K562 (cell line): ENCODE measurements around the gene SCAP. TPM values are rescaled to one million over a fixed set of nuclear protein-coding genes. Genes with fewer than 3 reads are reported as not detected.

ENCODE experiments used
- ATAC-seq: fragments of 200-7000 bp; cut with Tn5 transposase; 3 replicates; pipeline ENCODE4 v1.9.1; 2020; ENCODE audit warnings: moderate library complexity
- BruUV-seq: library from RNA; stranded (reverse); fragments of 400-500 nt; replicated peaks from 2 replicates; lab custom pipeline; 2021; lab: Mats Ljungman, UMichigan
- CTCF ChIA-PET: fragments of 300-600 bp; formaldehyde crosslinking; extraction: SDS; loops from one replicate; lab custom pipeline; 2021; ENCODE audit warnings: low intra/inter-chr PET ratio; lab: Yijun Ruan, JAX
- POLR2A ChIA-PET: fragments of 300-600, 350-650 bp; sonication (Branson Sonifier 250); formaldehyde crosslinking; extraction: SDS; loops from one replicate; lab custom pipeline; 2021; ENCODE audit warnings: antibody characterized with exemption, inconsistent platforms; lab: Yijun Ruan, JAX
- DNase-seq, 4 experiments: peaks; one replicate each; pipeline versions ENCODE4 v3.0.0 to v3.0.0-alpha.2; 2011 to 2018; ENCODE audit warnings: low spot score in 3 of 4, mixed read lengths in 3 of 4; ENCODE audit errors: extremely low read depth in 1 of 4
- FAIRE-seq: peaks from 2 replicates; lab custom pipeline; 2011; peaks lifted over from hg19 to GRCh38; lab: Jason Lieb, UNC
- H2AFZ ChIP-seq: 2 replicates; pipeline ENCODE4 v1.6.0; 2011; ENCODE audit warnings: low read depth, low read length, control low read depth, inconsistent platforms
- H3K27ac ChIP-seq: fragments of 200-600 bp; 3 replicates; pipeline ENCODE4 v1.8.0; 2011; ENCODE audit warnings: low read depth, mild to moderate bottlenecking, control low read depth, inconsistent platforms, low read length, moderate library complexity, mixed read lengths; ENCODE audit errors: extremely low read depth
- H3K27me3 ChIP-seq, 2 experiments: fragments of 300-600 bp in 1 of 2; 2 replicates in 1 of 2; 3 replicates in 1 of 2; pipeline versions ENCODE4 v1.6.0 to v1.8.0; 2011; ENCODE audit warnings: inconsistent platforms in 2 of 2, low read length in 2 of 2, mild to moderate bottlenecking in 1 of 2, mixed read lengths in 1 of 2, moderate library complexity in 1 of 2; ENCODE audit not compliant: control insufficient read depth in 2 of 2, insufficient read depth in 2 of 2
- H3K36me3 ChIP-seq: fragments of 300-600 bp; 3 replicates; pipeline ENCODE4 v1.8.0; 2011; ENCODE audit warnings: mild to moderate bottlenecking, low read length, inconsistent platforms; ENCODE audit not compliant: control insufficient read depth, insufficient read depth
- H3K4me1 ChIP-seq, 2 experiments: fragments of 200-600 bp in 1 of 2; replicated peaks in 1 of 2; 2 replicates in 1 of 2; 3 replicates in 1 of 2; pipeline versions ENCODE4 v1.5.1 to v1.8.0; 2011; ENCODE audit warnings: inconsistent platforms in 2 of 2, low read length in 2 of 2, mild to moderate bottlenecking in 1 of 2, mixed read lengths in 1 of 2, moderate library complexity in 1 of 2; ENCODE audit not compliant: control insufficient read depth in 2 of 2, insufficient read depth in 2 of 2
- H3K4me2 ChIP-seq: 2 replicates; pipeline ENCODE4 v1.6.1; 2011; ENCODE audit warnings: low read length, control low read depth, inconsistent platforms, mixed read lengths; ENCODE audit not compliant: insufficient read depth
- H3K4me3 ChIP-seq: fragments of 200-600 bp; sonication (generic), shearing (Covaris generic); 2 replicates; pipeline ENCODE4 v1.5.1; 2016; ENCODE audit warnings: control low read depth, inconsistent platforms
- H3K79me2 ChIP-seq: fragments of 200-600 bp; 3 replicates; pipeline ENCODE4 v1.8.0; 2011; ENCODE audit warnings: low read length, inconsistent platforms; ENCODE audit not compliant: control insufficient read depth, insufficient read depth
- H3K9ac ChIP-seq, 2 experiments: 2 replicates each; pipeline versions ENCODE4 v1.6.0 to v1.6.1; 2011; ENCODE audit warnings: low read depth in 2 of 2, low read length in 2 of 2, control low read depth in 1 of 2, inconsistent platforms in 1 of 2, mild to moderate bottlenecking in 1 of 2, mixed read lengths in 1 of 2; ENCODE audit not compliant: insufficient read depth in 1 of 2
- H3K9me1 ChIP-seq: one replicate; pipeline ENCODE4 v1.6.0; 2011; ENCODE audit warnings: inconsistent platforms, mild to moderate bottlenecking, low read length, moderate library complexity; ENCODE audit not compliant: control insufficient read depth, insufficient read depth
- H3K9me3 ChIP-seq: replicated peaks from 2 replicates; pipeline ENCODE4 v1.5.1; 2011; ENCODE audit warnings: low read depth, low read length, inconsistent platforms; ENCODE audit not compliant: control insufficient read depth, insufficient read depth
- H4K20me1 ChIP-seq: replicated peaks from 2 replicates; pipeline ENCODE4 v1.6.1; 2011; ENCODE audit warnings: low read length, inconsistent platforms, mixed read lengths; ENCODE audit not compliant: control insufficient read depth, insufficient read depth
- BHLHE40 ChIP-seq: IDR thresholded peaks from 2 replicates; pipeline ENCODE4 v1.6.1; 2011; ENCODE audit warnings: low read length, improper control_type of control experiment
- ESRRA ChIP-seq: fragments of 450-650 bp; IDR thresholded peaks from 2 replicates; pipeline ENCODE4 v1.6.1; 2014; ENCODE audit warnings: low read depth, mild to moderate bottlenecking, moderate library complexity, borderline replicate concordance
- EWSR1 ChIP-seq: fragments of 450-650 bp; IDR thresholded peaks from 2 replicates; pipeline ENCODE4 v1.6.1; 2018; ENCODE audit warnings: borderline replicate concordance, mild to moderate bottlenecking, low read depth, moderate library complexity; ENCODE audit not compliant: partially characterized antibody
- EZH2 ChIP-seq: IDR thresholded peaks from 2 replicates; pipeline ENCODE4 v1.6.1; 2012; ENCODE audit warnings: low read depth, mild to moderate bottlenecking, inconsistent platforms, low read length, borderline replicate concordance
- FOXJ3 ChIP-seq: sonication (generic); formaldehyde crosslinking; IDR thresholded peaks from 2 replicates; pipeline ENCODE4 v1.4.0; 2020; ENCODE audit warnings: mild to moderate bottlenecking, missing genetic modification reagents
- FOXM1 ChIP-seq, 2 experiments: fragments of 450-650 bp in 1 of 2; sonication (generic) in 1 of 2; formaldehyde crosslinking in 1 of 2; IDR thresholded peaks; 2 replicates each; pipeline versions ENCODE4 v1.6.1 to v1.9.0; 2017 to 2022; ENCODE audit warnings: low read depth in 2 of 2, mild to moderate bottlenecking in 2 of 2, missing genetic modification reagents in 1 of 2, moderate library complexity in 1 of 2
- HDAC1 ChIP-seq, 2 experiments: fragments of 450-650 bp; IDR thresholded peaks; 2 replicates each; pipeline ENCODE4 v1.6.1; 2016 to 2017; ENCODE audit warnings: inconsistent platforms in 1 of 2, mild to moderate bottlenecking in 1 of 2, moderate library complexity in 1 of 2
- HDAC2 ChIP-seq: fragments of 450-650 bp; IDR thresholded peaks from 2 replicates; pipeline ENCODE4 v1.6.1; 2016; ENCODE audit warnings: mild to moderate bottlenecking
- JUND ChIP-seq, 2 experiments: IDR thresholded peaks; 2 replicates in 1 of 2; 3 replicates in 1 of 2; pipeline ENCODE4 v1.6.1; 2011; ENCODE audit warnings: borderline replicate concordance in 2 of 2, low read depth in 2 of 2, low read length in 2 of 2, improper control_type of control experiment in 1 of 2, missing biosample characterization in 1 of 2, missing genetic modification characterization in 1 of 2, missing genetic modification reagents in 1 of 2
- LCOR ChIP-seq: sonication (generic); formaldehyde crosslinking; IDR thresholded peaks from 2 replicates; pipeline ENCODE4 v1.8.0; 2022; ENCODE audit warnings: mild to moderate bottlenecking, missing genetic modification reagents
- NFIC ChIP-seq: fragments of 450-650 bp; IDR thresholded peaks from 2 replicates; pipeline ENCODE4 v1.6.1; 2017; ENCODE audit warnings: mild to moderate bottlenecking, inconsistent platforms
- PCBP2 ChIP-seq: fragments of 200-400 bp; formaldehyde crosslinking; IDR thresholded peaks from 2 replicates; pipeline ENCODE4 v1.6.1; 2018; ENCODE audit warnings: low read length, low read depth, mild to moderate bottlenecking, moderate library complexity; ENCODE audit not compliant: poor library complexity, severe bottlenecking
- SMAD2 ChIP-seq: fragments of 150-350 bp; IDR thresholded peaks from 2 replicates; pipeline ENCODE4 v1.6.1; 2014; ENCODE audit warnings: low read depth, mild to moderate bottlenecking, low read length
- SMARCA4 ChIP-seq: fragments of 450-650 bp; IDR thresholded peaks from 2 replicates; pipeline ENCODE4 v1.6.1; 2016
- SUPT5H ChIP-seq: fragments of 450-650 bp; IDR thresholded peaks from 2 replicates; pipeline ENCODE4 v1.6.1; 2016
- TAL1 ChIP-seq: fragments of 450-650 bp; IDR thresholded peaks from 2 replicates; pipeline ENCODE4 v1.6.1; 2016; ENCODE audit warnings: mild to moderate bottlenecking
- TRIM24 ChIP-seq, 2 experiments: fragments of 450-650 bp; IDR thresholded peaks; 2 replicates each; pipeline ENCODE4 v1.6.1; 2016
- XRCC3 ChIP-seq: fragments of 450-650 bp; IDR thresholded peaks from 2 replicates; pipeline ENCODE4 v1.6.1; 2017; ENCODE audit warnings: mild to moderate bottlenecking, moderate library complexity
- ZKSCAN8 ChIP-seq: fragments of 200-800 bp; sonication (Bioruptor generic); IDR thresholded peaks from 2 replicates; pipeline ENCODE4 v1.6.1; 2016; ENCODE audit warnings: missing genetic modification characterization, missing compliant biosample characterization
- ZNF184 ChIP-seq: sonication (generic); formaldehyde crosslinking; IDR thresholded peaks from 2 replicates; pipeline ENCODE4 v1.5.0; 2020; ENCODE audit warnings: missing genetic modification reagents
- ZNF263 ChIP-seq: sonication (generic); formaldehyde crosslinking; IDR thresholded peaks from 2 replicates; pipeline ENCODE4 v1.8.0; 2022; ENCODE audit warnings: mild to moderate bottlenecking, missing genetic modification reagents, borderline replicate concordance
- ZNF408 ChIP-seq: fragments of 250-450 bp; sonication (Bioruptor Pico); IDR thresholded peaks from 2 replicates; pipeline ENCODE4 v1.4.0; 2020; ENCODE audit warnings: low read depth, mild to moderate bottlenecking, moderate library complexity
- ZNF77 ChIP-seq: fragments of 250-450 bp; sonication (Bioruptor Pico); IDR thresholded peaks from 2 replicates; pipeline ENCODE4 v1.5.0; 2020
- WGBS: fragments of 100-300 bp; shearing (Covaris generic); methylation state at CpG from one replicate; pipeline ENCODE4 v1.1.6; 2016; ENCODE audit warnings: low coverage, mixed read lengths; ENCODE audit not compliant: insufficient coverage; ENCODE audit errors: missing lambda C conversion rate; 5-methylcytosine and 5-hydroxymethylcytosine counted together
- in situ Hi-C: fragments of 300-500 bp; cut with MboI; formaldehyde crosslinking; loops from 4 replicates; pipeline ENCODE4 v1.15.0; 2018; ENCODE audit warnings: inconsistent platforms, mixed read lengths
- intact Hi-C: fragments of 100-400 bp; cut with micrococcal nuclease; formaldehyde crosslinking; loops from 2 replicates; pipeline ENCODE4 v1.14.2; 2022
- polyA plus RNA-seq, 8 experiments: library from polyadenylated mRNA; depleted of rRNA in 4 of 8; stranded (reverse) in 5 of 8; unstranded in 3 of 8; fragments of >200 nt; fragmentation: Nextera tagmentation in 2 of 8; fragmentation: Illumina TruSeq in 1 of 8; extraction: Ambion mirVana in 2 of 8; extraction: Trizol in 1 of 8; gene quantifications; 2 replicates each; pipeline versions ENCODE4 v1.2.1 to v1.2.3, GENCODE V29; 2011 to 2014; ENCODE audit warnings: inconsistent platforms in 1 of 8, missing spikeins in 1 of 8
- total RNA-seq, 7 experiments: library from RNA; depleted of rRNA in 6 of 7; stranded (reverse); fragments of >200 nt in 6 of 7; fragmentation: Illumina TruSeq in 2 of 7; extraction: Trizol in 2 of 7; gene quantifications; 2 replicates each; pipeline versions ENCODE4 v1.2.1 to v1.2.3, GENCODE V29; 2011 to 2021; ENCODE audit warnings: low replicate concordance in 1 of 7
- TF ChIP-seq, protein P1 (sequence below), 2 experiments: IDR thresholded peaks; 2 replicates each; pipeline ENCODE4 v1.6.1; 2011; ENCODE audit warnings: borderline replicate concordance in 1 of 2, control low read depth in 1 of 2, low read depth in 1 of 2, low read length in 1 of 2, mild to moderate bottlenecking in 1 of 2, mixed read lengths in 1 of 2, moderate library complexity in 1 of 2; ENCODE audit not compliant: insufficient read depth in 1 of 2, insufficient read length in 1 of 2, poor library complexity in 1 of 2, severe bottlenecking in 1 of 2; ENCODE audit errors: extremely low read depth in 1 of 2

SCAP gene
- total and polyA plus RNA-seq, 9 of the 15 experiments (the other 6 are each of a cell fraction or from before 2014, with no cell fraction given): 2.6 to 104 (median 37.8) TPM

DNA sequence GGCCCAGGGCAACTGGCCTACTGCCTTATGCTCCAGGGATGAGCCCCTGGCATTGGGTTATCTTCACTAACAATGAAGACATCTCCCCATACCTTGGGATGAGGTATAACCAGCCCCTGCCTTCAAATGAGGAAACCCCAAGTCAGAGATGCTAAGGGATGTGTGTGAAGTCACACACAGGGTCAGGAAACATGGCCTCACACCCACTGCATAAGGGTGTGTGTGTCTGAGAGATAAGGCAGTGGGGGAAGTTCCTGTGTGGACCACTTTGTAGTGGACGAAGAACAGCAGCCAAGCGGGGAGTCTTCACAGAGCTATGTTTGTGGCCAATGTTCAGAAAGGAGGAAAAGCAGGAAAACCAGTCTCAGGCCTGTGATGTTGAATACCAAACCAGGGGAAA lies 27.3 kb upstream of the SCAP start:
- Histone ChIP-seq H2AFZ (no peak overlapping the region), H3K27ac (peak overlapping the region; percentile 27), H3K36me3 (peaks cover 73% of the 10 kb centered on the region), H3K9me1 (peaks cover 3% of the 10 kb centered on the region), H3K4me2 (peak overlapping the region; percentile 20; the same call in 1 of the 2 replicates), H3K27me3 (no peaks in the 10 kb centered on the region), H3K4me1 (peaks cover 14 to 20% of the 10 kb centered on the region in 2 experiments; a peak in 4 of 5 replicates), H3K79me2 (peaks cover 6% of the 10 kb centered on the region; the same call in 1 of the 3 replicates), H3K9ac (no peak overlapping the region; a peak in 2 of 4 replicates), H3K9me3 (no peaks in the 10 kb centered on the region), H4K20me1 (no peaks in the 10 kb centered on the region), H3K4me3 (no peak overlapping the region)
- in situ Hi-C loops: no loop called here
- ChIA-PET POLR2A (interaction anchor here (3.2 kb wide), 1 partner anchor 9 kb away, joined by 12 read pairs; the partner anchor contains the start of gene ELP6), CTCF (no interaction called here)
- WGBS: 5% methylated on average over 2 of the region's 2 CpGs
- FAIRE-seq (peak; percentile 99), ATAC-seq (peak; percentile 95), DNase-seq (peak; percentile 84 to 94 (median 90))
- intact Hi-C loops: no loop called here
- no TSS peak for BruUV-seq
- TF ChIP-seq JUND (IDR thresholded peaks at IDR 0.05; ENCODE audit: borderline replicate concordance, low read depth, low read length) (peak; percentile 72; the same call in 1 of the 2 replicates), JUND (tag; IDR thresholded peaks at IDR 0.05; ENCODE audit: borderline replicate concordance, low read depth, low read length) (peak; percentile 53; the same call in 1 of the 3 replicates), ZNF184 (CRISPR knock-in tag) (no peak), TAL1 (peak; percentile 84), LCOR (CRISPR knock-in tag) (peak; percentile 63; the same call in 1 of the 2 replicates), XRCC3 (no peak), BHLHE40 (peak; percentile 53; the same call in 1 of the 2 replicates), HDAC1 (IDR thresholded peaks at IDR 0.05) (peak; percentile 65 to 70; a peak in 2 of 4 replicates), FOXM1 (IDR thresholded peaks at IDR 0.05; ENCODE audit: low read depth) (no peak), FOXM1 (CRISPR knock-in tag; IDR thresholded peaks at IDR 0.05; ENCODE audit: low read depth) (no peak), HDAC2 (peak; percentile 87), NFIC (peak; percentile 54), ZNF408 (CRISPR knock-in tag) (no peak), EWSR1 (no peak), ZKSCAN8 (CRISPR knock-in tag) (no peak), ZNF263 (CRISPR knock-in tag) (no peak), ZNF77 (CRISPR knock-in tag) (no peak), SUPT5H (no peak), ESRRA (peak; percentile 27; the same call in 1 of the 2 replicates), TRIM24 (IDR thresholded peaks at IDR 0.05) (peak; percentile 59 to 61; a peak in 2 of 4 replicates), FOXJ3 (no peak), SMAD2 (no peak), EZH2 (no peak), SMARCA4 (peak; percentile 89), PCBP2 (no peak)
- TF ChIP-seq, protein P1, sequence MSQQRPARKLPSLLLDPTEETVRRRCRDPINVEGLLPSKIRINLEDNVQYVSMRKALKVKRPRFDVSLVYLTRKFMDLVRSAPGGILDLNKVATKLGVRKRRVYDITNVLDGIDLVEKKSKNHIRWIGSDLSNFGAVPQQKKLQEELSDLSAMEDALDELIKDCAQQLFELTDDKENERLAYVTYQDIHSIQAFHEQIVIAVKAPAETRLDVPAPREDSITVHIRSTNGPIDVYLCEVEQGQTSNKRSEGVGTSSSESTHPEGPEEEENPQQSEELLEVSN (IDR thresholded peaks at IDR 0.05; ENCODE audit: borderline replicate concordance in 1 of 2, extremely low read depth in 1 of 2, insufficient read depth in 1 of 2, insufficient read length in 1 of 2, low read depth in 1 of 2, low read length in 1 of 2, poor library complexity in 1 of 2, severe bottlenecking in 1 of 2): peak; percentile 44 to 62
